DOHH2 (cell line): ENCODE data around the gene CEP68.

ENCODE experiments used
- H3F3A ChIP-seq: fragments of 200-600 bp; sonication (generic), shearing (Covaris generic); 2 replicates; pipeline ENCODE4 v1.6.0; 2016; ENCODE audit warnings: antibody characterized with exemption, mild to moderate bottlenecking; ENCODE audit not compliant: control insufficient read depth, insufficient read depth
- H3K27ac ChIP-seq: fragments of 200-600 bp; sonication (generic); 2 replicates; pipeline ENCODE4 v1.5.1; 2014; ENCODE audit warnings: low read depth, mild to moderate bottlenecking, low read length, moderate library complexity
- H3K27me3 ChIP-seq: fragments of 200-600 bp; sonication (generic); 2 replicates; pipeline ENCODE4 v1.6.1; 2014; ENCODE audit warnings: mild to moderate bottlenecking, low read length, mixed read lengths; ENCODE audit not compliant: control insufficient read depth
- H3K36me3 ChIP-seq: fragments of 200-600 bp; sonication (generic); 2 replicates; pipeline ENCODE4 v1.6.1; 2014; ENCODE audit warnings: mild to moderate bottlenecking, low read length, moderate library complexity, mixed read lengths; ENCODE audit not compliant: control insufficient read depth
- H3K4me1 ChIP-seq: fragments of 200-600 bp; sonication (generic); 2 replicates; pipeline ENCODE4 v1.6.1; 2014; ENCODE audit warnings: mild to moderate bottlenecking, low read length, mixed read lengths; ENCODE audit not compliant: control insufficient read depth
- H3K4me2 ChIP-seq: fragments of 200-600 bp; sonication (generic); 2 replicates; pipeline ENCODE4 v1.6.0; 2014; ENCODE audit warnings: mild to moderate bottlenecking, low read length, moderate library complexity
- H3K4me3 ChIP-seq: fragments of 200-600 bp; sonication (generic); 2 replicates; pipeline ENCODE4 v1.5.1; 2014; ENCODE audit warnings: mild to moderate bottlenecking, low read length, mixed read lengths
- H3K79me2 ChIP-seq: fragments of 200-600 bp; sonication (generic); 2 replicates; pipeline ENCODE4 v1.6.1; 2014; ENCODE audit warnings: mild to moderate bottlenecking, low read length, mixed read lengths; ENCODE audit not compliant: control insufficient read depth
- H3K9me2 ChIP-seq: fragments of 200-600 bp; sonication (generic); replicated peaks from 2 replicates; pipeline ENCODE4 v1.6.1; 2014; ENCODE audit warnings: mild to moderate bottlenecking, low read length, mixed read lengths; ENCODE audit not compliant: control insufficient read depth
- H3K9me3 ChIP-seq: fragments of 200-600 bp; sonication (generic); 2 replicates; pipeline ENCODE4 v1.6.1; 2014; ENCODE audit warnings: antibody characterized with exemption, low read length, mixed read lengths; ENCODE audit not compliant: control insufficient read depth, insufficient read depth
- H4K20me1 ChIP-seq: fragments of 200-600 bp; sonication (generic); 2 replicates; pipeline ENCODE4 v1.6.0; 2014; ENCODE audit warnings: low read depth, mild to moderate bottlenecking, antibody characterized with exemption, low read length, moderate library complexity; ENCODE audit not compliant: control insufficient read depth, insufficient read depth
- CTCF ChIP-seq: fragments of 200-600 bp; sonication (generic); IDR thresholded peaks from one replicate; pipeline ENCODE4 v1.5.1; 2014; ENCODE audit warnings: antibody characterized with exemption, mild to moderate bottlenecking, low read depth, low read length; ENCODE audit not compliant: poor library complexity, severe bottlenecking
- EZH2phosphoT487 ChIP-seq: fragments of 200-600 bp; sonication (generic); IDR thresholded peaks from 2 replicates; pipeline ENCODE4 v1.6.1; 2017; ENCODE audit warnings: borderline replicate concordance, mild to moderate bottlenecking, antibody characterized with exemption, low read length, moderate library complexity, mixed read lengths

Gene CEP68

GRCh38 chr2:65024149-65024829 lies 31.9 kb upstream of the CEP68 start:
- peaks cover 45% of the 10 kb centered on the region for H3K79me2 ChIP-seq
- H3K27me3 ChIP-seq: no peaks in the 10 kb centered on the region
- H3F3A ChIP-seq: peaks cover 43% of the 10 kb centered on the region
- no peaks in the 10 kb centered on the region for H4K20me1 ChIP-seq
- H3K9me2 ChIP-seq: no peaks in the 10 kb centered on the region
- peak overlapping the region; percentile 41 for H3K27ac ChIP-seq
- peaks cover 65% of the 10 kb centered on the region for H3K36me3 ChIP-seq
- TF ChIP-seq EZH2phosphoT487 (no peak), CTCF (no peak)
- H3K9me3 ChIP-seq: no peaks in the 10 kb centered on the region
- no peak overlapping the region for H3K4me2 ChIP-seq
- peaks cover 78% of the 10 kb centered on the region for H3K4me1 ChIP-seq
- H3K4me3 ChIP-seq: no peak overlapping the region

GRCh38 chr2:65025453-65026123 lies 30.6 kb upstream of the CEP68 start:
- Histone ChIP-seq H3K27ac (peak overlapping the region; percentile 99), H4K20me1 (no peaks in the 10 kb centered on the region), H3K4me3 (peak overlapping the region; percentile 73), H3F3A (peaks cover 51% of the 10 kb centered on the region), H3K4me2 (peak overlapping the region; percentile 84), H3K36me3 (peaks cover 54% of the 10 kb centered on the region), H3K4me1 (peaks cover 88% of the 10 kb centered on the region), H3K79me2 (peaks cover 54% of the 10 kb centered on the region), H3K9me3 (no peaks in the 10 kb centered on the region), H3K27me3 (no peaks in the 10 kb centered on the region), H3K9me2 (no peaks in the 10 kb centered on the region)
- no peak for TF ChIP-seq EZH2phosphoT487
- TF ChIP-seq CTCF: no peak

GRCh38 chr2:65026154-65026553 lies 30.1 kb upstream of the CEP68 start:
- H3K4me3 ChIP-seq: peak overlapping the region; percentile 73
- H3K9me2 ChIP-seq: no peaks in the 10 kb centered on the region
- H3K79me2 ChIP-seq: peaks cover 54% of the 10 kb centered on the region
- peaks cover 52% of the 10 kb centered on the region for H3K36me3 ChIP-seq
- peaks cover 92% of the 10 kb centered on the region for H3K4me1 ChIP-seq
- no peaks in the 10 kb centered on the region for H4K20me1 ChIP-seq
- H3K27ac ChIP-seq: peak overlapping the region; percentile 99
- peaks cover 57% of the 10 kb centered on the region for H3F3A ChIP-seq
- H3K27me3 ChIP-seq: no peaks in the 10 kb centered on the region
- H3K9me3 ChIP-seq: no peaks in the 10 kb centered on the region
- TF ChIP-seq CTCF (no peak), EZH2phosphoT487 (no peak)
- peak overlapping the region; percentile 84 for H3K4me2 ChIP-seq
